Measurements from ENCODE around the gene CTAGE9.

Gene CTAGE9

DNA sequence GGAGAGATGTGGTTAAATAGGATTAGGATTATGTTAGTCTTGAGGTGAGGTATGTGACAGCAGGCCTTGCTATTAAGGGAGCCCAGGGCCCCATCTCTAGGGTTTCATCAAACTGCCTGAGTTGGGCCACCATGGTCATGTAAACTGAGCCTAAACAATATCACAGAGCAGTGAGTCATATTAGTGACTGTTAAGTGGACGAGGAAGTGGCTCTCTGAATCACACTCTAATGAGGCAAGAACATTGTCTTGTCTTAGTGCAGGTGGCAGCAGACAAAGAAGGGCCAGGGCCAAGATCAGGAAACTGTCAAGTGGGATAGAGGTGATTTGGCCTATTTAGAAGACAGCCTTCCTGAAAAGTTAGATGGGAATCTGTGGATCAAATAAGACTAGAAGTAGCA is 50.6 kb downstream of the CTAGE9 start:
- DNase-seq: peak; percentile 4

All from NK-92 treated with Interleukin-12 subunit alpha and Interleukin-12 subunit beta, amount 100 ng/mL, for 24 hours (cell line).